Activated B cell treated with CpG ODN at 0.5 μM for 24 hours (primary cell): ENCODE results near the gene SMU1. TPM values are rescaled to one million over a fixed set of nuclear protein-coding genes. Genes with fewer than 3 reads are reported as not detected.
A peak's percentile ranks its signal among the peaks of the same experiment; 100 is the strongest.

Experiments used
- ATAC-seq: fragments of 200-7000 bp; cut with Tn5 transposase; one replicate; pipeline ENCODE4 v1.10.0; 2021; ENCODE audit warnings: low read depth, mild to moderate bottlenecking, moderate library complexity
- CTCF ChIA-PET: fragments of 350-600 bp; sonication (Branson Sonifier 250); formaldehyde crosslinking; loops from one replicate; lab custom pipeline; 2021; ENCODE audit warnings: antibody characterized with exemption; lab: Charles Lee
- POLR2A ChIA-PET: fragments of 350-600 bp; sonication (Branson Sonifier 250); formaldehyde crosslinking; loops from one replicate; lab custom pipeline; 2021; ENCODE audit warnings: antibody characterized with exemption; lab: Charles Lee
- DNase-seq: peaks from one replicate; pipeline ENCODE4 v3.0.0; 2022
- H3K27ac Mint-ChIP-seq: one replicate; pipeline ENCODE4 v1.8.0; 2020; ENCODE audit warnings: mixed read lengths
- H3K27me3 Mint-ChIP-seq: one replicate; pipeline ENCODE4 v1.8.0; 2021; ENCODE audit warnings: mixed read lengths
- H3K36me3 Mint-ChIP-seq: one replicate; pipeline ENCODE4 v1.8.0; 2021; ENCODE audit warnings: low read depth, mixed read lengths
- H3K4me1 Mint-ChIP-seq: one replicate; pipeline ENCODE4 v1.8.0; 2021; ENCODE audit warnings: mixed read lengths
- H3K4me3 Mint-ChIP-seq: one replicate; pipeline ENCODE4 v1.8.0; 2020; ENCODE audit warnings: mild to moderate bottlenecking, mixed read lengths
- H3K9me3 Mint-ChIP-seq: one replicate; pipeline ENCODE4 v1.8.0; 2020; ENCODE audit warnings: mixed read lengths
- CTCF ChIP-seq: fragments of 200-600 bp; IDR thresholded peaks from one replicate; pipeline ENCODE4 v1.8.0; 2022; ENCODE audit warnings: antibody characterized with exemption, mild to moderate bottlenecking
- intact Hi-C: fragments of 100-400 bp; cut with micrococcal nuclease; formaldehyde crosslinking; loops from one replicate; pipeline ENCODE4 v1.15.1; 2024
- total RNA-seq: library from RNA; stranded (reverse); gene quantifications from 2 replicates; pipeline ENCODE4 v1.2.3, GENCODE V29; 2022

The SMU1 gene
- total RNA-seq, 1 donor from 2014 or later: 28.1 TPM

- peak overlapping the region; percentile 50 for H3K4me3 Mint-ChIP-seq
- CTCF ChIA-PET: no interaction called here
- no peak overlapping the region for H3K27ac Mint-ChIP-seq
- no peak for ATAC-seq
- POLR2A ChIA-PET: no interaction called here
- H3K27me3 Mint-ChIP-seq: no peaks in the 10 kb centered on the region
- no peak for DNase-seq
- peaks cover 39% of the 10 kb centered on the region for H3K36me3 Mint-ChIP-seq
- TF ChIP-seq CTCF: no peak
- intact Hi-C loops: loop anchor here (10.0 kb wide), 3 partner anchors 452 to 1302 kb away; partner anchors contain the start of genes KIF24, NOL6, NUDT2 and UBAP2
- H3K9me3 Mint-ChIP-seq: no peaks in the 10 kb centered on the region
- peaks cover 42% of the 10 kb centered on the region for H3K4me1 Mint-ChIP-seq
These were observed 53.7 kb downstream of the SMU1 start for GRCh38 chr9:33022755-33023154.

GRCh38 chr9:33022303-33022702 lies 54.2 kb downstream of the SMU1 start:
- ChIA-PET POLR2A (no interaction called here), CTCF (no interaction called here)
- no peak overlapping the region for H3K4me3 Mint-ChIP-seq
- intact Hi-C loops: loop anchor here (10.0 kb wide), 3 partner anchors 452 to 1302 kb away; partner anchors contain the start of genes KIF24, NOL6, NUDT2 and UBAP2
- no peaks in the 10 kb centered on the region for H3K27me3 Mint-ChIP-seq
- H3K36me3 Mint-ChIP-seq: peaks cover 39% of the 10 kb centered on the region
- no peak overlapping the region for H3K27ac Mint-ChIP-seq
- DNase-seq (no peak), ATAC-seq (no peak)
- TF ChIP-seq CTCF: no peak
- peaks cover 38% of the 10 kb centered on the region for H3K4me1 Mint-ChIP-seq
- no peaks in the 10 kb centered on the region for H3K9me3 Mint-ChIP-seq

- ATAC-seq (no peak), DNase-seq (no peak)
- Mint-ChIP-seq H3K9me3 (no peaks in the 10 kb centered on the region), H3K27me3 (no peaks in the 10 kb centered on the region), H3K36me3 (peaks cover 19% of the 10 kb centered on the region), H3K4me1 (peaks cover 22% of the 10 kb centered on the region), H3K4me3 (no peak overlapping the region), H3K27ac (no peak overlapping the region)
- CTCF ChIA-PET: no interaction called here
- TF ChIP-seq CTCF: no peak
- POLR2A ChIA-PET: no interaction called here
- intact Hi-C loops: loop anchor here (10.0 kb wide), 3 partner anchors 455 to 1305 kb away; partner anchors contain the start of genes KIF24, NOL6, NUDT2 and UBAP2
These were observed 56.7 kb downstream of the SMU1 start for GRCh38 chr9:33019797-33020196.

GRCh38 chr9:33017283-33018041 lies 59.0 kb downstream of the SMU1 start:
- TF ChIP-seq CTCF: no peak
- POLR2A ChIA-PET: no interaction called here
- Mint-ChIP-seq H3K36me3 (peaks cover 12% of the 10 kb centered on the region), H3K27me3 (no peaks in the 10 kb centered on the region), H3K9me3 (no peaks in the 10 kb centered on the region), H3K4me3 (no peak overlapping the region), H3K4me1 (peaks cover 5% of the 10 kb centered on the region), H3K27ac (no peak overlapping the region)
- intact Hi-C loops: no loop called here
- no peak for DNase-seq
- CTCF ChIA-PET: no interaction called here
- no peak for ATAC-seq

GRCh38 chr9:33014665-33015014 lies 61.8 kb downstream of the SMU1 start:
- Mint-ChIP-seq H3K9me3 (no peaks in the 10 kb centered on the region), H3K27ac (no peak overlapping the region), H3K27me3 (no peaks in the 10 kb centered on the region), H3K4me1 (no peaks in the 10 kb centered on the region), H3K4me3 (no peak overlapping the region), H3K36me3 (peaks cover 6% of the 10 kb centered on the region)
- DNase-seq: no peak
- TF ChIP-seq CTCF: no peak
- intact Hi-C loops: no loop called here
- ChIA-PET POLR2A (interaction anchor here (1.0 kb wide), 1 partner anchor 10 kb away, joined by 3 read pairs; the partner anchor contains the start of gene DNAJA1), CTCF (no interaction called here)
- no peak for ATAC-seq
